ENCODE measurements around the gene SPANXN2.
"Not testable (repeated sequence)": the region's sequence is repeated elsewhere in the genome, so short reads cannot be mapped to it uniquely, and the experiment has no call there.

The SPANXN2 gene

GRCh38 chrX:143720652-143721051, at the start of gene SPANXN2:
Gene SPANXN2 (minus strand): TSS chrX:143720752. CDS start chrX:143720668, 84 bp downstream.
- not testable (repeated sequence) for DNase-seq

GRCh38 chrX:143768976-143769375, 48.4 kb upstream of the SPANXN2 start:
- DNase-seq: no peak

GRCh38 chrX:143767789-143768188, 47.2 kb upstream of the SPANXN2 start:
- DNase-seq: not testable (repeated sequence)

GRCh38 chrX:143757887-143758286, 37.3 kb upstream of the SPANXN2 start:
- no peak for DNase-seq

GRCh38 chrX:143757375-143757774, 36.8 kb upstream of the SPANXN2 start:
- DNase-seq: no peak

GRCh38 chrX:143754183-143754582, 33.6 kb upstream of the SPANXN2 start:
- DNase-seq: no peak

GRCh38 chrX:143733866-143734265, 13.3 kb upstream of the SPANXN2 start:
- DNase-seq: no peak

GRCh38 chrX:143726296-143726695, 5.7 kb upstream of the SPANXN2 start:
- DNase-seq: no peak

- no peak for DNase-seq
Observed at GRCh38 chrX:143701460-143701859, 19.1 kb downstream of the SPANXN2 start.

GRCh38 chrX:143694885-143695284, 25.7 kb downstream of the SPANXN2 start:
- DNase-seq: no peak

- DNase-seq: no peak
Observed at GRCh38 chrX:143683486-143683885, 37.1 kb downstream of the SPANXN2 start.

GRCh38 chrX:143674926-143675325, 45.6 kb downstream of the SPANXN2 start:
- DNase-seq: no peak

- DNase-seq: no peak
Observed at GRCh38 chrX:143669395-143669794, 51.2 kb downstream of the SPANXN2 start.

- peak; percentile 21 for DNase-seq
Observed at GRCh38 chrX:143664302-143664701, 56.2 kb downstream of the SPANXN2 start.

- no peak for DNase-seq
Observed at GRCh38 chrX:143663755-143664154, 56.8 kb downstream of the SPANXN2 start.

Data from inflammatory macrophage treated with lipopolysaccharide for 4 hours (primary cell).